ENCODE measurements around the gene MEI1. TPM values are rescaled to one million over a fixed set of nuclear protein-coding genes. Genes with fewer than 3 reads are reported as not detected.
A peak's percentile ranks its signal among the peaks of the same experiment; 100 is the strongest.

MEI1 gene
- total RNA-seq, 3 donors from 2014 or later = 1.3 to 12.1 (median 4.3) TPM

- H3K9me3 ChIP-seq = no peaks in the 10 kb centered on the region
- H3K4me3 ChIP-seq = no peak overlapping the region
- no peak for DNase-seq (ENCODE audit: low spot score in 2 of 2)
- H3K27me3 ChIP-seq = no peaks in the 10 kb centered on the region
- H3K27ac ChIP-seq = no peak overlapping the region
- no peaks in the 10 kb centered on the region for H3K36me3 ChIP-seq
- no peak for TF ChIP-seq POLR2AphosphoS5 (IDR thresholded peaks at IDR 0.05)
- TF ChIP-seq, protein P1, sequence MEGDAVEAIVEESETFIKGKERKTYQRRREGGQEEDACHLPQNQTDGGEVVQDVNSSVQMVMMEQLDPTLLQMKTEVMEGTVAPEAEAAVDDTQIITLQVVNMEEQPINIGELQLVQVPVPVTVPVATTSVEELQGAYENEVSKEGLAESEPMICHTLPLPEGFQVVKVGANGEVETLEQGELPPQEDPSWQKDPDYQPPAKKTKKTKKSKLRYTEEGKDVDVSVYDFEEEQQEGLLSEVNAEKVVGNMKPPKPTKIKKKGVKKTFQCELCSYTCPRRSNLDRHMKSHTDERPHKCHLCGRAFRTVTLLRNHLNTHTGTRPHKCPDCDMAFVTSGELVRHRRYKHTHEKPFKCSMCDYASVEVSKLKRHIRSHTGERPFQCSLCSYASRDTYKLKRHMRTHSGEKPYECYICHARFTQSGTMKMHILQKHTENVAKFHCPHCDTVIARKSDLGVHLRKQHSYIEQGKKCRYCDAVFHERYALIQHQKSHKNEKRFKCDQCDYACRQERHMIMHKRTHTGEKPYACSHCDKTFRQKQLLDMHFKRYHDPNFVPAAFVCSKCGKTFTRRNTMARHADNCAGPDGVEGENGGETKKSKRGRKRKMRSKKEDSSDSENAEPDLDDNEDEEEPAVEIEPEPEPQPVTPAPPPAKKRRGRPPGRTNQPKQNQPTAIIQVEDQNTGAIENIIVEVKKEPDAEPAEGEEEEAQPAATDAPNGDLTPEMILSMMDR (IDR thresholded peaks at IDR 0.05) = no peak
- TF ChIP-seq POLR2A (IDR thresholded peaks at IDR 0.05) = no peak
- no peaks in the 10 kb centered on the region for H3K4me1 ChIP-seq
- intact Hi-C loops (cut with DNase I; ENCODE audit: low total_unique reads) = no loop called here
Observed at GRCh38 chr22:41745968-41746367, 46.7 kb downstream of the MEI1 start.

- H3K27me3 ChIP-seq = no peaks in the 10 kb centered on the region
- no peak for TF ChIP-seq POLR2AphosphoS5 (IDR thresholded peaks at IDR 0.05)
- TF ChIP-seq, protein P1 (IDR thresholded peaks at IDR 0.05) = peak in 2 of 3 donors; percentile 47 to 58
- H3K27ac ChIP-seq = no peak overlapping the region
- no peak overlapping the region for H3K4me3 ChIP-seq
- H3K4me1 ChIP-seq = no peaks in the 10 kb centered on the region
- no peaks in the 10 kb centered on the region for H3K9me3 ChIP-seq
- peak; percentile 52 to 71 for DNase-seq (ENCODE audit: low spot score in 2 of 2)
- intact Hi-C loops (cut with DNase I; ENCODE audit: low total_unique reads) = no loop called here
- H3K36me3 ChIP-seq = no peaks in the 10 kb centered on the region
Observed at GRCh38 chr22:41746567-41747400, 47.5 kb downstream of the MEI1 start.

DNA sequence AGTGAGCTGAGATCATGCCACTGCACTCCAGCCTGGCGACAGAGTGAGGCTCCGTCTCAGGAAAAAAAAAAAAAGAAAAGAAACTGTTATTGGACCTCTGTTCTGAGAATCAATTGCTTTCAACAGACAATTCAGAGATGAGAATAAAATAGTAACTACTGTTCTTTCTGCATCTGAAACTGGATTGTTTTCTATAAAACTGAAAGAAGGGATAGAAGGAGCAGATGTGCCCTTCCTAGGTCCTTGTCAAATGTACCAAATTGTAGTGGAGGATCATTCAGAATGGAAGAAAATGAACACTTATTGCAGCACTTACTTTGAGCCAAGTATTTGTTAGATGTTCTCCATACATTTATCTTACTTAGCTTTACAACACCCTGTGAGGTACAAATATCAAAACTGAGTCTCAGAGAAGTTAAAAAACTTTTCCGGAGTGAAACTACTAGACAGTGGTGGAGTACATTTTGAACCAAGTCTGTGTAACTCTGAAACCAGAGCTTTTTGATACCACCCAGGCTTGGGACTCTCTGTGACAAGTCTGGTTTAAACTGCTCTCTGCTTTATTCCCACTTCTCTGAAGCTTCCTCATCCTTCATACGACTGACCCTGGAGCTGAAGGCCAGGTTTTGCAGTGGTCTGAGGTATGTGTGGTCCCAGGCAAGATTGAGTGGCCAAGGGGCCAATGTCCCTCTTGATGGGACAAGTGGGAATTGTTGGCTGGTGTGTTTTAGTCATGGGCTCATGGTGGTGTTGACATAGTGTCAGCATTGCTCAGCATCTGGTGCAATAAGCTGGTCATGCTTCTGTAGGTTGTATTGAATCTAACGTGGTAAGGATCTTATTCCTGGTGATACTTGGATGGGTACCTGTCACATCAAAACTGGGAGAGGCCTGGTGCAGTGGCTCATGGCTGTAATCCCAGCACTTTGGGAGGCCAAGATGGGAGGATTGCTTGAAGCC, 53.0 kb downstream of the MEI1 start:
- Histone ChIP-seq H3K27ac (no peak overlapping the region), H3K4me1 (no peaks in the 10 kb centered on the region), H3K27me3 (no peaks in the 10 kb centered on the region), H3K9me3 (no peaks in the 10 kb centered on the region), H3K4me3 (no peak overlapping the region), H3K36me3 (no peaks in the 10 kb centered on the region)
- TF ChIP-seq, protein P1 (IDR thresholded peaks at IDR 0.05) = no peak
- no peak for TF ChIP-seq POLR2AphosphoS5 (IDR thresholded peaks at IDR 0.05)
- TF ChIP-seq POLR2A (IDR thresholded peaks at IDR 0.05) = no peak
- DNase-seq (ENCODE audit: low spot score in 2 of 2) = no peak
- intact Hi-C loops (cut with DNase I; ENCODE audit: low total_unique reads) = no loop called here

GRCh38 chr22:41753984-41754383, 54.7 kb downstream of the MEI1 start:
- Histone ChIP-seq H3K4me1 (no peaks in the 10 kb centered on the region), H3K9me3 (no peaks in the 10 kb centered on the region), H3K4me3 (no peak overlapping the region), H3K27ac (no peak overlapping the region), H3K27me3 (no peaks in the 10 kb centered on the region), H3K36me3 (no peaks in the 10 kb centered on the region)
- intact Hi-C loops (cut with DNase I; ENCODE audit: low total_unique reads) = no loop called here
- TF ChIP-seq POLR2AphosphoS5 (IDR thresholded peaks at IDR 0.05) (no peak), POLR2A (IDR thresholded peaks at IDR 0.05) (no peak)
- TF ChIP-seq, protein P1 (IDR thresholded peaks at IDR 0.05) = no peak
- no peak for DNase-seq (ENCODE audit: low spot score in 2 of 2)
